Measurements from ENCODE around the gene PITRM1.

DNA sequence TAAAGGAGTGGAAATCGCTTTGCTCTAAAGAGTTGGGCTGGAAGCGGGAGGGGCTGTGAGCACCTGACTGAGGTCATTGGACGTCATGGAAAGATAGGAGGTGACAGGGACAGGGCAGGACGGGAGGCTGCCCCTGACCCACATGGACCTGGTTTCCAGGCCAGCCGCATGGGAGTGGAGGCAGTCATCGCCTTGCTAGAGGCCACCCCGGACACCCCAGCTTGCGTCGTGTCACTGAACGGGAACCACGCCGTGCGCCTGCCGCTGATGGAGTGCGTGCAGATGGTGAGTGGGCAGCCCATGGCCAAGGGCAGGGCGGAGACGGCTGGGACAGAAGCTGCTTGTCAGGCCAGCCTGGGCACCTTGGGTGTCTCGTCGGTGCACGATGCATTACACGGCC lies 63.4 kb downstream of the PITRM1 start:
- TF ChIP-seq, protein P1, sequence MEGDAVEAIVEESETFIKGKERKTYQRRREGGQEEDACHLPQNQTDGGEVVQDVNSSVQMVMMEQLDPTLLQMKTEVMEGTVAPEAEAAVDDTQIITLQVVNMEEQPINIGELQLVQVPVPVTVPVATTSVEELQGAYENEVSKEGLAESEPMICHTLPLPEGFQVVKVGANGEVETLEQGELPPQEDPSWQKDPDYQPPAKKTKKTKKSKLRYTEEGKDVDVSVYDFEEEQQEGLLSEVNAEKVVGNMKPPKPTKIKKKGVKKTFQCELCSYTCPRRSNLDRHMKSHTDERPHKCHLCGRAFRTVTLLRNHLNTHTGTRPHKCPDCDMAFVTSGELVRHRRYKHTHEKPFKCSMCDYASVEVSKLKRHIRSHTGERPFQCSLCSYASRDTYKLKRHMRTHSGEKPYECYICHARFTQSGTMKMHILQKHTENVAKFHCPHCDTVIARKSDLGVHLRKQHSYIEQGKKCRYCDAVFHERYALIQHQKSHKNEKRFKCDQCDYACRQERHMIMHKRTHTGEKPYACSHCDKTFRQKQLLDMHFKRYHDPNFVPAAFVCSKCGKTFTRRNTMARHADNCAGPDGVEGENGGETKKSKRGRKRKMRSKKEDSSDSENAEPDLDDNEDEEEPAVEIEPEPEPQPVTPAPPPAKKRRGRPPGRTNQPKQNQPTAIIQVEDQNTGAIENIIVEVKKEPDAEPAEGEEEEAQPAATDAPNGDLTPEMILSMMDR (IDR thresholded peaks at IDR 0.05; ENCODE audit: borderline replicate concordance, extremely low read depth, low read length, poor library complexity, severe bottlenecking): no peak
- no peak for TF ChIP-seq EZH2 (IDR thresholded peaks at IDR 0.05; ENCODE audit: borderline replicate concordance, low read depth, low read length, severe bottlenecking)

All from DND-41 (cell line).